ENCODE results near the gene ZBED4. TPM values are rescaled to one million over a fixed set of nuclear protein-coding genes. Genes with fewer than 3 reads are reported as not detected.

Gene ZBED4
- total RNA-seq, 1 donor from 2014 or later, result 36.5 TPM

GRCh38 chr22:49838771-49839717, 14.6 kb upstream of the ZBED4 start:
- TF ChIP-seq CTCF (IDR thresholded peaks at IDR 0.05; ENCODE audit: unreplicated experiment), result no peak
- Mint-ChIP-seq H3K4me3 (ENCODE audit: low read depth) (no peak overlapping the region), H3K4me1 (ENCODE audit: low read depth) (no peaks in the 10 kb centered on the region), H3K36me3 (ENCODE audit: insufficient read depth) (no peaks in the 10 kb centered on the region), H3K27me3 (peaks cover 24% of the 10 kb centered on the region), H3K27ac (no peak overlapping the region), H3K9me3 (ENCODE audit: low read depth) (no peaks in the 10 kb centered on the region)
- no peak for DNase-seq (ENCODE audit: low spot score, unreplicated experiment)

- no peaks in the 10 kb centered on the region for H3K36me3 Mint-ChIP-seq (ENCODE audit: insufficient read depth)
- TF ChIP-seq CTCF (IDR thresholded peaks at IDR 0.05; ENCODE audit: unreplicated experiment), result no peak
- no peaks in the 10 kb centered on the region for H3K9me3 Mint-ChIP-seq (ENCODE audit: low read depth)
- H3K4me1 Mint-ChIP-seq (ENCODE audit: low read depth), result no peaks in the 10 kb centered on the region
- H3K27ac Mint-ChIP-seq, result no peak overlapping the region
- peaks cover 49% of the 10 kb centered on the region for H3K27me3 Mint-ChIP-seq
- no peak for DNase-seq (ENCODE audit: low spot score, unreplicated experiment)
- no peak overlapping the region for H3K4me3 Mint-ChIP-seq (ENCODE audit: low read depth)
These were observed 8.4 kb upstream of the ZBED4 start for GRCh38 chr22:49845241-49845640.

GRCh38 chr22:49845666-49846459, 7.8 kb upstream of the ZBED4 start:
- no peak overlapping the region for H3K27ac Mint-ChIP-seq
- peaks cover 53% of the 10 kb centered on the region for H3K27me3 Mint-ChIP-seq

GRCh38 chr22:49847751-49848689, 5.6 kb upstream of the ZBED4 start:
- Mint-ChIP-seq H3K4me1 (ENCODE audit: low read depth) (peaks cover 2% of the 10 kb centered on the region), H3K27me3 (peaks cover 64% of the 10 kb centered on the region), H3K4me3 (ENCODE audit: low read depth) (peak overlapping the region; percentile 57), H3K9me3 (ENCODE audit: low read depth) (no peaks in the 10 kb centered on the region), H3K27ac (no peak overlapping the region), H3K36me3 (ENCODE audit: insufficient read depth) (no peaks in the 10 kb centered on the region)
- DNase-seq (ENCODE audit: low spot score, unreplicated experiment), result no peak
- TF ChIP-seq CTCF (IDR thresholded peaks at IDR 0.05; ENCODE audit: unreplicated experiment), result no peak

More at GRCh38 chr22:49845666-49846459, 7.8 kb upstream of the ZBED4 start:
- no peak for TF ChIP-seq CTCF (IDR thresholded peaks at IDR 0.05; ENCODE audit: unreplicated experiment)
- Mint-ChIP-seq H3K9me3 (ENCODE audit: low read depth) (no peaks in the 10 kb centered on the region), H3K4me3 (ENCODE audit: low read depth) (no peak overlapping the region), H3K36me3 (ENCODE audit: insufficient read depth) (no peaks in the 10 kb centered on the region), H3K4me1 (ENCODE audit: low read depth) (no peaks in the 10 kb centered on the region)
- DNase-seq (ENCODE audit: low spot score, unreplicated experiment), result no peak

Measured in progenitor cell of endocrine pancreas (in vitro differentiated cells).